HG03175 (cell line): ENCODE results near the gene FAM236A.
"Not testable (repeated sequence)": the region's sequence is repeated elsewhere in the genome, so short reads cannot be mapped to it uniquely, and the experiment has no call there.

Experiments used
- ATAC-seq: cut with Tn5 transposase; IDR thresholded peaks from one replicate; pipeline ENCODE4 v1.9.1; 2021; ENCODE audit warnings: mild to moderate bottlenecking, moderate library complexity; ENCODE audit not compliant: unreplicated experiment

The FAM236A gene

DNA sequence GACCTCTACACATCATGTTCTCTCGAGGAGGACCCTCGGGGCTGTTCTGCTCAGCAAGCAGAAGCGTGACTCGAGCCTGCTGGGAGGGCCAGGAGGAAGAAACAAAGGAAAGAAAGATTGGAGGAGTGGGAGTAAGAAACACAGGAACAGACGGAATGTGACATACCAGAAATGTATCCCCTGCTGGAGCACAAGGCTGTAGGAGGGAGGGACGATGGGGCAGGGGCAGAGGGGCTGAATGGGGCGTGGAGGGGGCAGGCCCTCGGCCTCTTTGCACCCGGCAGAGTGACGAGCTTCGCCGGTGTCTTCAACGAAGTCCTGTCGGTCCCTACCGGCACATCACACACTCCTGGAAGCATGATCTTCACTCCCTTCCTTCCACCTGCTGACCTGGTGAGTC is at the start of gene FAM236A:
FAM236A (plus strand) TSS at position 301 of the 400 bp plus-strand sequence; CDS start at position 358, 57 bp downstream.
- not testable (repeated sequence) for ATAC-seq

DNA sequence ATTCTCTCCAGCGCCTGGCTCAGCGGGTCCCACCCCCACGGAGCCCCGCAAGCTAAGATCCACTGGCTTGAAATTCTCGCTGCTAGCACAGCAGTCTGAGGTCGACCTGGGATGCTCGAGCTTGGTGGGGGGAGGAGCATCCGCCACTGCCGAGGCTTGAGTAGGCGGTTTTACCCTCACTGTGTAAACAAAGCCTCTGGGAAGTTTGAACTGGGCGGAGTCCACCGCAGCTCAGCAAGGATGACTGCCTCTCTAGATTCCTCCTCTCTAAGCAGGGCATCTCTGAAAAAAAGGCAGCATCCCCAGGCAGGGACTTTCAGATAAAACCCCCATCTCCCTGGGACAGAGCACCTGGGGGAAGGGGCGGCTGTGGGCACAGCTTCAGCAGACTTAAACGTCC is 48.3 kb upstream of the FAM236A start:
- ATAC-seq, result not testable (repeated sequence)

DNA sequence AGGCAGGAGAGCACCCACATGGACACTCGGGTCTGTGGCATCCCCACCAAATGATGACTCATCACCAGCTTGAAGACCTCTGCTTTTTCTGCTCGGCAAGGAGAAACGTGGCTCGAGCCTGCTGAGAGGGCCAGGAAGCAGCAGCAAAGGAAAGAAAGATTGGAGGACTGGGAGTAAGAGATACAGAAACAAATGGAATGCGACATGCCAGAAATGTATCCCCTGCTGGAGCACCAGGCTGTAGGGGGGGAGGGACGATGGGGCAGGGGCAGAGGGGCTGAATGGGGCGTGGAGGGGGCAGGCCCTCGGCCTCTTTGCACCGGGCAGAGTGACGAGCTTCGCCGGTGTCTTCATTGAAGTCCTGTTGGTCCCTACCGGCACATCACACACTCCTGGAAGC is 25.7 kb upstream of the FAM236A start, which contains the start of gene FAM236C:
FAM236C (plus strand) TSS at position 301 of the 400 bp plus-strand sequence. CDS start 100 bp downstream, outside the sequence.
- ATAC-seq, result not testable (repeated sequence)

- ATAC-seq, result not testable (repeated sequence)
Observed at GRCh38 chrX:72916096-72916495, 21.9 kb upstream of the FAM236A start.

GRCh38 chrX:72932283-72932682 is 5.7 kb upstream of the FAM236A start:
- not testable (repeated sequence) for ATAC-seq

- ATAC-seq, result not testable (repeated sequence)
Observed at GRCh38 chrX:72936455-72936854, 1.6 kb upstream of the FAM236A start.

GRCh38 chrX:72936882-72937455 is 1.0 kb upstream of the FAM236A start:
- not testable (repeated sequence) for ATAC-seq

DNA sequence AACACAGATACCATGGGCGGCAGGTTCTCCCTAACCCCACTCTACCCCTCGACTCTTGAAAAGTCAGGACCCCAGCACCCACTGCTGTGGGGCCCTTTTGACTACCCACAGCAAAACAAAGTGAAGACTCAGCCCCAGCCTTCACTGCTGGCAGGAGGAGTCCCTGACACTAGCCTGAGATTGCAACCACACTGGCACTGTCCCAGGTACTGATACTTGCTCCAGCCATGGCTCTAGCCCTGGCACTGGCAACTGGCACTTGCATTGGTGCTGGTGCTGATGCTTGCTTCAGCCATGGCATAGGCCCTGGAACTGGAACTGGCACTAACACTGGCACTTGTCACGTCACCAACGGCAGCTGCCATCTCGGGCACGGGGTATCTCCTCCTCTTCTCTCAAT is 4.3 kb downstream of the FAM236A start:
- not testable (repeated sequence) for ATAC-seq

DNA sequence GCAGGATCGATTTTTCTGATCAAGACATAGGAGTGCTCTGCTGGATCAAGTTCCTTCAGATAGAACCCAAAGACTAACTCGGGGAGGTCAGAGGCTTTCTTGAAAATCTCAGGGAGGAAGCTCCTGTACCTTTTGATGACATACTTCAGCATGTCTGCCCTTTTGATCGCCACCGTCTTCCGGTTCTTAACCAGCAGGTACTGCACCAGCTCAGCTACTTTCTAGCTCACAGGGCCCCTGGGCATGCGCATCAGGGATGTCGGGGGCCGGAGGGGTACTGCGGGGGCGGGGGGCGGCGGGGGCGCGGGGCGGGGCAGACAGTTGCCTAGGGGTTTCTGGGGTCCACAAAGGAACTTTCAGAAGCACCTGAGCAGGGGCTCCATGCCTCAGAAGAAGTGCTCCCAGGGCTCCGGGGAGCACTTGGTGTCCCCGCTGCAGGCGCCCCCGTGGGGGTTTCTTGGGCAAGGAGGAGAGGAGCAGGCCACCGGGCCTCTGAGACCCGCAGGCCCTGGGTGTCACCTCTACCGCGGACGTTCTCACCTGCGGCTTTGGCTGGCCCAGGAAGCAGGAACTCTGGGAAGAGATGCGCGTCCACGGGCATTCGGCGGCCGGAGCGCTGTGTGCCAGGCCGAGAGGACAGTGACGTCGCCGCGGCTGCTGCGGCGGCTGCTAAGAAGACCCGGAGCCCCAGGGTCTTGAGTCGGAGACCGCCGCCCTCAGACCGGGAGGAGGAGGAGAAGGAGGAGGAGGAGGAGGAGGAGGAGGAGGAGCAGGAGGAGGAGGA is 5.2 kb downstream of the FAM236A start:
- peak; percentile 70 for ATAC-seq

GRCh38 chrX:72943819-72944169 is 5.8 kb downstream of the FAM236A start, which contains the start of gene DMRTC1:
Gene DMRTC1 (minus strand): TSS chrX:72943837. CDS start chrX:72875694, 68,143 bp downstream.
- ATAC-seq, result peak; percentile 83

- not testable (repeated sequence) for ATAC-seq
Observed at GRCh38 chrX:72959971-72960370, 22.0 kb downstream of the FAM236A start.

DNA sequence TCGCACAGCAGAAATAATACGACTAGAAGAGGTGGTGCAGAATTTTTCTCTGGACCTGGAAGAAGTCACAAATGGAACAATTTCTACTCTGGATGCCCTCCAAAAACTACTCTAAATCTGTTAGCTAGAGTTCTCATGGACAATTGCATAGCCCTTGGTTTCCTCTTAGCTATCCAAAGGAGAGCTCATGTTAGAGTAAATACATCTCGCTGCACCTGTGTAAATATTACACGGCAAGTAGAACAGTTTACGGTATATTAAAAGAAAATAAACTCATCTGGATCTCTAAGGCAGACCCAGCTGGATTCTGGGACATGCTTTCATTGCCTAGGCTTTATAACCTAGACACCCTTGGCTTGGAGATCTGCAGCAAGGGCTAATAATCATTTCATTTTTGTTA is 33.9 kb downstream of the FAM236A start:
- not testable (repeated sequence) for ATAC-seq

DNA sequence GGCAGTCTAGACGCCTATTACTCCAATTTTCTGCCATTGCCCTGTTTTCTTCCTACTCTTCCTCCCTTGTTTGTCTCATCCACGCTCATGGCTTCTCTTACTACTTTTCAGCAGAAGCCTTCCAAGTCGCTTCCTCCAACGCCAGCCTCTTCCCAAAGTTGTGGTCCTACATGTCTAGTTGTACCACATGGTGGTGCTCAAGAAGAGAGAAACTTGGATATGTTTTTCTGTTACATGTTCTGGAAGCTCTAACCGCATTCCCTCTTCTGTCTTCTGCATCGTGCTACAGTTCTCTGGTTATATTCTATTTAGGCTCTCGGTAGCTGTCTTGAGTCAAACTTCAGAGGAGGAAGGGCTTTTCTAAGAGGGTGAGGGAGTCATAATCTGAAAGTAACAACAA is 36.9 kb downstream of the FAM236A start:
- ATAC-seq, result not testable (repeated sequence)

DNA sequence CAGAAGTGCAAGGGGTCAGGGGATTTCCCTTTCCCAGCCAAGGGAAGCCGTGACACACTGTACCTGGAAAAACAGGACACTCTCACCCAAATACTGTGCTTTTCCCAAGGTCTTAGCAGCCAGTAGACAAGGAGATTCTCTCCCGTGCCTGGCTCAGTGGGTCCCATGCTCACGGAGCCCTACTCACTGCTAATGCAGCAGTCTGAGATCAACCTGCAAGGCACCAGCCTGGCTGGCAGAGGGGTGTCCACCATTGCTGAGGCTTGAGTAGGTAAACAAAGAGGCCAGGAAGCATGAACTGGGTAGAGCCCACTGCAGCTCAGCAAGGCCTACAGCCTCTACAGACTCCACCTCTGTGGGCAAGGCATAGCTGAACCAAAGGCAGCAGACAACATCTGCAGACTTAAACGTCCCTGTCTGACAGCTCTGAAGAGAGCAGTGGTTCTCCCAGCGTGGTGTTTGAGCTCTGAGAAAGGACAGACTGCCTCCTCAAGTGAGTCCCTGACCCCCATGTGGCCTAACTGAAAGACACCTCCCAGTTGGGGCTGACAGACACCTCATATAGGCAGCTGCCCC is 43.0 kb downstream of the FAM236A start:
- ATAC-seq, result not testable (repeated sequence)
